Measurements from ENCODE around the gene TCAP.
A peak's percentile ranks its signal among the peaks of the same experiment; 100 is the strongest.

Gene TCAP

GRCh38 chr17:39666231-39666600 is 1.1 kb downstream of the TCAP start:
- Histone ChIP-seq H3K4me2 (ENCODE audit: low read length) (no peak overlapping the region), H3K36me3 (ENCODE audit: control insufficient read depth in 1 of 2, insufficient read depth in 2 of 2, low read length in 2 of 2) (peaks cover 10 to 11% of the 10 kb centered on the region in 2 experiments), H3K18ac (ENCODE audit: low read length) (no peak overlapping the region), H4K12ac (ENCODE audit: low read depth, low read length) (no peak overlapping the region), H3K14ac (ENCODE audit: low read length) (no peak overlapping the region), H3K4me1 (ENCODE audit: control insufficient read depth in 1 of 2, insufficient read depth in 2 of 2, low read length in 2 of 2) (peaks cover 11 to 14% of the 10 kb centered on the region in 2 experiments), H4K91ac (ENCODE audit: low read depth, low read length) (no peak overlapping the region), H4K8ac (ENCODE audit: low read depth, low read length) (no peak overlapping the region), H3K27ac (ENCODE audit: low read depth, low read length) (no peak overlapping the region), H2AFZ (ENCODE audit: insufficient read depth, low read length, poor library complexity) (no peak overlapping the region), H2BK12ac (ENCODE audit: low read length) (no peak overlapping the region), H3K4ac (ENCODE audit: low read depth, low read length) (no peak overlapping the region), H3K79me1 (ENCODE audit: low read length) (no peaks in the 10 kb centered on the region), H3K9ac (ENCODE audit: low read length) (no peak overlapping the region), H3K23ac (ENCODE audit: low read length) (no peak overlapping the region), H3K4me3 (ENCODE audit: low read depth, low read length) (no peak overlapping the region), H2BK5ac (ENCODE audit: low read depth, low read length, poor library complexity) (no peak overlapping the region), H3K9me3 (ENCODE audit: insufficient read depth, low read depth, low read length) (no peaks in the 10 kb centered on the region), H3K79me2 (ENCODE audit: control insufficient read depth, insufficient read depth, low read length, poor library complexity) (no peaks in the 10 kb centered on the region), H3K27me3 (ENCODE audit: insufficient read depth, low read length) (peaks cover 21% of the 10 kb centered on the region), H2AK5ac (ENCODE audit: low read length) (no peak overlapping the region), H2BK120ac (ENCODE audit: insufficient read depth, low read length, poor library complexity) (no peak overlapping the region)
- no CpG with 5 or more reads among the region's 2 CpGs for WGBS (ENCODE audit: extremely low coverage, insufficient coverage, insufficient read length)
- no peak for DNase-seq

DNA sequence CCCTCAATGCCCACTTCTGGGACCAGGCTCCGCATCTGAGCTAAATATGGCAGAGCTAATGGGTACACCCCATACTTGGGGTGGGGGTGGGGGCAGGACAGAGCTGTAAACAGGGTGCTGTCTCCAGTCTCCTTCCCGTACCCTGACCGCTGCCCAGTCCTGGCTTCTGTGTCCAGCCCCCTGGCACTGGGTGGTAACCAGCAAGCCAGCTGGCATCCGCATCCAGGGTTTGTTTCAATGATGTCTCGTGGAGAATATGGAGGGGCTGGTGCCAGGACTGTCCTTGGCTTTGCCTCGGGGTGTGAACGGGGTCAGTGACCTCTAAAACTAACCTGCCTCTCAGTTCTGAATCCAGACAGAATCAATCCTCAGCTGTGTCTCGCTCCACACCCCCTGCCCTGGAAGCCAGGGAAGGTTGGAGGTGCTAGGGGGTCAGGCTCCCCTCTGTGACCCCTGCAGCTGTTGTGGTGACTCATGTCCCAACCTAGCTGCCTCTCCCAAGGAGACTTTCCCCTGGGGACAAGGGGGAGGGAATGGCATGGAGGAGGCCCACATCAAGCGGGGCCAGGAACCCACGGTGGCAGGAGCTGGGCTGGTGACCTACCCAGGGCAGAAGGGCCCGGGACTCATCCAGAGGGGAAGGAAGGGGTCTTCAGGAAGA is 1.6 kb downstream of the TCAP start:
- Histone ChIP-seq H3K4me1 (ENCODE audit: control insufficient read depth in 1 of 2, insufficient read depth in 2 of 2, low read length in 2 of 2) (peaks cover 11 to 14% of the 10 kb centered on the region in 2 experiments), H2BK120ac (ENCODE audit: insufficient read depth, low read length, poor library complexity) (no peak overlapping the region), H3K9me3 (ENCODE audit: insufficient read depth, low read depth, low read length) (no peaks in the 10 kb centered on the region), H4K12ac (ENCODE audit: low read depth, low read length) (no peak overlapping the region), H3K9ac (ENCODE audit: low read length) (no peak overlapping the region), H2AK5ac (ENCODE audit: low read length) (no peak overlapping the region), H3K79me2 (ENCODE audit: control insufficient read depth, insufficient read depth, low read length, poor library complexity) (no peaks in the 10 kb centered on the region), H3K27me3 (ENCODE audit: insufficient read depth, low read length) (peaks cover 21% of the 10 kb centered on the region), H3K14ac (ENCODE audit: low read length) (no peak overlapping the region), H3K23ac (ENCODE audit: low read length) (no peak overlapping the region), H3K27ac (ENCODE audit: low read depth, low read length) (no peak overlapping the region), H3K79me1 (ENCODE audit: low read length) (no peaks in the 10 kb centered on the region), H3K4me2 (ENCODE audit: low read length) (no peak overlapping the region), H3K18ac (ENCODE audit: low read length) (no peak overlapping the region), H4K8ac (ENCODE audit: low read depth, low read length) (no peak overlapping the region), H2BK5ac (ENCODE audit: low read depth, low read length, poor library complexity) (no peak overlapping the region), H2AFZ (ENCODE audit: insufficient read depth, low read length, poor library complexity) (no peak overlapping the region), H3K4me3 (ENCODE audit: low read depth, low read length) (no peak overlapping the region), H2BK12ac (ENCODE audit: low read length) (no peak overlapping the region), H3K36me3 (ENCODE audit: control insufficient read depth in 1 of 2, insufficient read depth in 2 of 2, low read length in 2 of 2) (peaks cover 6 to 7% of the 10 kb centered on the region in 2 experiments), H3K4ac (ENCODE audit: low read depth, low read length) (no peak overlapping the region), H4K91ac (ENCODE audit: low read depth, low read length) (no peak overlapping the region)
- WGBS (ENCODE audit: extremely low coverage, insufficient coverage, insufficient read length), result no CpG with 5 or more reads among the region's 11 CpGs
- DNase-seq, result peak in 1 of 2 donors; percentile 8

DNA sequence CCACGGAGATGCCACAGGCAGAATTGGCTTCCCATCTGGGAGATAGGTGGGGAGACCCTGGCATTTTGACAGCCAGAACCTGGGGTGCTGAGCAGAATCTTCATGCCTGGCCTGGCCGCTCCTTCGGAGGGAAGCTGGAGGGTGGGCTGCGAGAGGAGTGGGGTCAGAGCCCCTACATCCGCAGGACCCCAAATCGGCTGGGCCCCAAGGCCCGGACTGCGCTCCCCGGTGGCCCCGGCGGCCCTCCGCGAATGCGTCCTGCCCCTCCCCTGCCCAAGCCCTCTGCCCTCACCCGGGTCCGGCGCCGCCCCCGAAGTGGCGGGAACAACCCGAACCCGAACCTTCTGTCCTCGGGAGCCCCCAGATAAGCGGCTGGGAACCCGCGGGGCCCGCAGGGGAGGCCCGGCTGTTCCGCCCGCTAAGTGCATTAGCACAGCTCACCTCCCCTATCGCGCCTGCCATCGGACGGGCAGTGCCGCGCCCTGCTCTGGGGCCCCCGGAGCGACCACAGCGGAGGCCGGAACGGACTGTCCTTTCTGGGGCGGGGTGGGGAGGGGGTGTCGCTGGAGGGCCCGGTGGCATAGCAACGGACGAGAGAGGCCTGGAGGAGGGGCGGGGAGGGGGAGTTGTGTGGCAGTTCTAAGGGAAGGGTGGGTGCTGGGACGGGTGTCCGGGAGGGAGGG is 2.3 kb downstream of the TCAP start:
- Histone ChIP-seq H4K8ac (ENCODE audit: low read depth, low read length) (no peak overlapping the region), H3K27me3 (ENCODE audit: insufficient read depth, low read length) (peaks cover 21% of the 10 kb centered on the region), H2BK120ac (ENCODE audit: insufficient read depth, low read length, poor library complexity) (no peak overlapping the region), H2AK5ac (ENCODE audit: low read length) (no peak overlapping the region), H3K9ac (ENCODE audit: low read length) (no peak overlapping the region), H3K4me1 (ENCODE audit: control insufficient read depth in 1 of 2, insufficient read depth in 2 of 2, low read length in 2 of 2) (peaks cover 11 to 14% of the 10 kb centered on the region in 2 experiments), H4K91ac (ENCODE audit: low read depth, low read length) (no peak overlapping the region), H2BK12ac (ENCODE audit: low read length) (no peak overlapping the region), H3K27ac (ENCODE audit: low read depth, low read length) (no peak overlapping the region), H3K36me3 (ENCODE audit: control insufficient read depth in 1 of 2, insufficient read depth in 2 of 2, low read length in 2 of 2) (peaks cover under 1 to 5% of the 10 kb centered on the region in 2 experiments), H4K12ac (ENCODE audit: low read depth, low read length) (no peak overlapping the region), H2BK5ac (ENCODE audit: low read depth, low read length, poor library complexity) (no peak overlapping the region), H3K79me2 (ENCODE audit: control insufficient read depth, insufficient read depth, low read length, poor library complexity) (no peaks in the 10 kb centered on the region), H3K4me3 (ENCODE audit: low read depth, low read length) (no peak overlapping the region), H3K14ac (ENCODE audit: low read length) (no peak overlapping the region), H3K23ac (ENCODE audit: low read length) (no peak overlapping the region), H3K18ac (ENCODE audit: low read length) (no peak overlapping the region), H3K4me2 (ENCODE audit: low read length) (peak overlapping the region; percentile 75), H3K79me1 (ENCODE audit: low read length) (no peaks in the 10 kb centered on the region), H2AFZ (ENCODE audit: insufficient read depth, low read length, poor library complexity) (no peak overlapping the region), H3K4ac (ENCODE audit: low read depth, low read length) (no peak overlapping the region), H3K9me3 (ENCODE audit: insufficient read depth, low read depth, low read length) (no peaks in the 10 kb centered on the region)
- DNase-seq, result peak in 1 of 2 donors; percentile 24
- no CpG with 5 or more reads among the region's 49 CpGs for WGBS (ENCODE audit: extremely low coverage, insufficient coverage, insufficient read length)

GRCh38 chr17:39667945-39668924 is 3.1 kb downstream of the TCAP start, which contains the start of gene PNMT:
Gene PNMT, plus strand, starts transcription at chr17:39668453. Its CDS starts 23 bp downstream, at chr17:39668476.
- H2AK5ac ChIP-seq (ENCODE audit: low read length), result no peak within 1 kb of the TSS

More at GRCh38 chr17:39667945-39668924, 3.1 kb downstream of the TCAP start, which contains the start of gene PNMT:
- H3K36me3 ChIP-seq (ENCODE audit: control insufficient read depth in 1 of 2, insufficient read depth in 2 of 2, low read length in 2 of 2), result no peaks in the 10 kb centered on the region
- peak within 1 kb of the TSS; percentile 75 for H3K4me2 ChIP-seq (ENCODE audit: low read length)
- no peak within 1 kb of the TSS for H3K14ac ChIP-seq (ENCODE audit: low read length)
- WGBS (ENCODE audit: extremely low coverage, insufficient coverage, insufficient read length), result no CpG with 5 or more reads among the region's 85 CpGs
- no peaks in the 10 kb centered on the region for H3K9me3 ChIP-seq (ENCODE audit: insufficient read depth, low read depth, low read length)
- no peak within 1 kb of the TSS for H2AFZ ChIP-seq (ENCODE audit: insufficient read depth, low read length, poor library complexity)
- peaks cover 21% of the 10 kb centered on the region for H3K27me3 ChIP-seq (ENCODE audit: insufficient read depth, low read length)
- peak; percentile 73 to 86 for DNase-seq
- H3K4me1 ChIP-seq (ENCODE audit: control insufficient read depth in 1 of 2, insufficient read depth in 2 of 2, low read length in 2 of 2), result peaks cover 11 to 14% of the 10 kb centered on the region in 2 experiments
- no peak within 1 kb of the TSS for H3K9ac ChIP-seq (ENCODE audit: low read length)
- H3K79me1 ChIP-seq (ENCODE audit: low read length), result no peaks in the 10 kb centered on the region
- no peak within 1 kb of the TSS for H2BK120ac ChIP-seq (ENCODE audit: insufficient read depth, low read length, poor library complexity)
- H2BK12ac ChIP-seq (ENCODE audit: low read length), result no peak within 1 kb of the TSS
- peak within 1 kb of the TSS; percentile 34 for H3K4me3 ChIP-seq (ENCODE audit: low read depth, low read length)
- no peak within 1 kb of the TSS for H2BK5ac ChIP-seq (ENCODE audit: low read depth, low read length, poor library complexity)
- no peak within 1 kb of the TSS for H4K8ac ChIP-seq (ENCODE audit: low read depth, low read length)
- no peaks in the 10 kb centered on the region for H3K79me2 ChIP-seq (ENCODE audit: control insufficient read depth, insufficient read depth, low read length, poor library complexity)
- H3K27ac ChIP-seq (ENCODE audit: low read depth, low read length), result no peak within 1 kb of the TSS
- H4K12ac ChIP-seq (ENCODE audit: low read depth, low read length), result no peak within 1 kb of the TSS
- no peak within 1 kb of the TSS for H3K23ac ChIP-seq (ENCODE audit: low read length)
- H3K4ac ChIP-seq (ENCODE audit: low read depth, low read length), result no peak within 1 kb of the TSS
- H4K91ac ChIP-seq (ENCODE audit: low read depth, low read length), result no peak within 1 kb of the TSS
- H3K18ac ChIP-seq (ENCODE audit: low read length), result no peak within 1 kb of the TSS
